Large intestine (tissue), 3 donors: Measurements from ENCODE around the gene NPEPL1. TPM values are rescaled to one million over a fixed set of nuclear protein-coding genes. Genes with fewer than 3 reads are reported as not detected.

Experiments used
- DNase-seq, 2 donors: peaks; one replicate each; pipeline versions ENCODE4 v3.0.0 to v3.0.0-alpha.2; 2013
- H3K27ac ChIP-seq: one replicate; pipeline ENCODE4 v1.5.1; 2013; ENCODE audit warnings: low read length
- H3K27me3 ChIP-seq: 2 replicates; pipeline ENCODE4 v1.6.1; 2013; ENCODE audit warnings: low read length; ENCODE audit not compliant: control insufficient read depth, insufficient read depth
- H3K36me3 ChIP-seq: 2 replicates; pipeline ENCODE4 v1.6.1; 2013; ENCODE audit warnings: low read length; ENCODE audit not compliant: control insufficient read depth, insufficient read depth
- H3K4me1 ChIP-seq: one replicate; pipeline ENCODE4 v1.6.1; 2013; ENCODE audit warnings: low read length; ENCODE audit not compliant: control insufficient read depth, insufficient read depth
- H3K4me3 ChIP-seq: one replicate; pipeline ENCODE4 v1.5.1; 2013; ENCODE audit warnings: low read length
- H3K9me3 ChIP-seq: one replicate; pipeline ENCODE4 v1.6.1; 2013; ENCODE audit warnings: mild to moderate bottlenecking, low read depth, low read length, moderate library complexity; ENCODE audit not compliant: control insufficient read depth
- WGBS: methylation state at CpG from one replicate; pipeline ENCODE4 v1.1.5; 2013; ENCODE audit warnings: low lambda C conversion rate; ENCODE audit not compliant: insufficient coverage; 5-methylcytosine and 5-hydroxymethylcytosine counted together
- polyA plus RNA-seq: library from polyadenylated mRNA; unstranded; fragments of 120-200 nt; gene quantifications from one replicate; pipeline ENCODE4 v1.2.1, GENCODE V29; 2013

NPEPL1 gene
- polyA plus RNA-seq, 1 donor, result 35.1 TPM

DNA sequence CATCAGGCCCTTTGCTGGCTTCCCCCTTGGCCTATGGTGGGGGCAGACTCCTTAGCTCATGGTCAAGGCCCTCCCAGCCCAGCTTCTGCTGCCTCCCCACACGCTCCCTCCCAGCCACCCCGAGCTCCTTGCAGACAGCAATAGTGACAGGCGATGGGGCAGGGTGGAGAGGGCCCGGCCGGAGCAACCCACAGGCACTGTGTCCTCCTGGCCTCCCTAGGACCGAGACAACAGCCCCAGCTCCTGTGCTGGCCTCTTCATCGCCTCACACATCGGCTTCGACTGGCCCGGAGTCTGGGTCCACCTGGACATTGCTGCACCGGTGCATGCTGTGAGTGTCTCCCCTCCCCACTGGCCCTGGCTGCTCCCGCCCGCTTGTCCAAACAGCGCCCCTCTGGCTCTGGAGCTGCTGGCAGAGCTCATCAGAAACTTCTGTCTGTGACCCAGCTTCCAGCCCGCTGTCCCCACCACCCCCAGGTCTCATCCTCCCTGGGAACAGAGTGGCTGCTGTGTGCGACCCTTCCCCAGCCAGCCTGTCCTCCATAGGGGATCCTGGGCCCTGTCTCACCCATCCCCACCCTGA is 21.8 kb downstream of the NPEPL1 start:
- H3K4me1 ChIP-seq, result no peaks in the 10 kb centered on the region
- no peaks in the 10 kb centered on the region for H3K27me3 ChIP-seq
- H3K27ac ChIP-seq, result no peak overlapping the region
- no peak overlapping the region for H3K4me3 ChIP-seq
- peaks cover 4% of the 10 kb centered on the region for H3K36me3 ChIP-seq
- H3K9me3 ChIP-seq, result no peaks in the 10 kb centered on the region
- WGBS, result no CpG with 5 or more reads among the region's 16 CpGs
- no peak for DNase-seq

DNA sequence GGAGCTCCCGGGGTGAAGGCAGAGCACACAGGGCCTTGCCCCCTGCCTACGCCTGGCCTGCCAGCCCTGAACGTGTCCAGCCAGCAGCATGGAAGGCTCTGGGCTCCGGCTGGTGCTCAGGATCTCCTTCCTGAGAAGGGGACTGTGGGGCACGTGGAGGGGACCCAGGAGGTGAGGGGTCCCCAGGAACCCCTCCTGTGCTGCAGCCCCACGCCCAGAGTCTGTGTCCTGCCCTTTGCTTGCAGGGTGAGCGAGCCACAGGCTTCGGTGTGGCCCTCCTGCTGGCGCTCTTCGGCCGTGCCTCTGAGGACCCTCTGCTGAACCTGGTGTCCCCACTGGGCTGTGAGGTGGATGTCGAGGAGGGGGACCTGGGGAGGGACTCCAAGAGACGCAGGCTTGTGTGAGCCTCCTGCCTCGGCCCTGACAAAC is 22.3 kb downstream of the NPEPL1 start:
- H3K9me3 ChIP-seq, result no peaks in the 10 kb centered on the region
- H3K4me1 ChIP-seq, result no peaks in the 10 kb centered on the region
- H3K4me3 ChIP-seq, result no peak overlapping the region
- DNase-seq, result no peak
- H3K36me3 ChIP-seq, result peaks cover 4% of the 10 kb centered on the region
- H3K27me3 ChIP-seq, result no peaks in the 10 kb centered on the region
- WGBS, result no CpG with 5 or more reads among the region's 14 CpGs
- no peak overlapping the region for H3K27ac ChIP-seq

DNA sequence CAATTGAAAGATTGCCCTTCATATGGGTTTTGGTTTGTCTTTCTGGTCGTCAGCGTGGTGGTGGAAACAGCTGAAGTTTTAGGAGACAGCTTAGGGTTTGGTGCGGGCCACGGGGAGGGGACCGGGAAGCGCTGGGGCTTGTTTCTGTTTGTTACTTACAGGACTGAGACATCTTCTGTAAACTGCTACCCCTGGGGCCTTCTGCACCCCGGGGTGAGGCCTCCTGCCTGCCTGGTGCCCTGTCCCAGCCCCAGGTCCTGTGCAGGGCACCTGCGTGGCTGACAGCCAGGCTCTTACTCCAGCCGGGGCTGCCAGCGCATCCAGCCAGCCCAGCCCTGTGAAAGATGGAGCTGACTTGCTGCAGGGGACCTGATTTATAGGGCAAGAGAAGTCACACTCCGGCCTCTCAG is 22.8 kb downstream of the NPEPL1 start:
- Histone ChIP-seq H3K36me3 (peaks cover 4% of the 10 kb centered on the region), H3K4me3 (no peak overlapping the region), H3K27me3 (no peaks in the 10 kb centered on the region), H3K9me3 (no peaks in the 10 kb centered on the region), H3K4me1 (no peaks in the 10 kb centered on the region), H3K27ac (no peak overlapping the region)
- no CpG with 5 or more reads among the region's 11 CpGs for WGBS
- no peak for DNase-seq

DNA sequence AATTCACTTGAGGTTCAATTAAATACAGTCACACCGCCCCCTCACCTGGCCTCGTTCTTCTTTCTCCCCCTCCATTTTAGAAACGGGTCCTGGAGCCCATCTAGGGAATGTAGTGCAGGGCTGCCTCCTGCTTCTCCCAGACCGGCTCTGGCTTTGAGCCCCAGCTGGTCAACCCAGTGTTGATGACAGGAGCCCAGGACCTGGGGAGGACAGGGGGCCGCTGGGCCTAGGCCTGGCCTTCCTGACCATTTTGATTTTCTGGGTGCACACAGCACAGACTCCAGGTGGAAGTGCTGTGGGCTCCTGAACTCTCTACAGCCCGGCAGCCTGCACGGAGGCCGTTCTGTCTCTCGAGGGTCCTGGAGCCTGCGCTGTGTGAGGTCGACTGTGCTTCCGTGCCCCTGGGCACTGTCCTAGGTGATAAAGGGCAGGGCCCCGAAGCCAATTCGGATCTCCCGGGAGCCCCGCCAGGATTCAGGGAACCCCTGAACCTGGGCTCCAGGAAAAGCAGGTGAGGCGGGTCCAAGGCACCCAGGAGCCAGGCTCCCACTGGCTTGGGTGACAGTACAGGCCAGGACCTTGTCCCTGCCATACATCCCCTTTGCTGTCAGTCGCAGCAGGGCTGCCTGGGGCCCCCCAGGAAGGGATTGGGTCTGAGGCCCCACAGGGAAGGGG is 23.3 kb downstream of the NPEPL1 start:
- 100% methylated on average over 1 of the region's 18 CpGs for WGBS
- no peak for DNase-seq

DNA sequence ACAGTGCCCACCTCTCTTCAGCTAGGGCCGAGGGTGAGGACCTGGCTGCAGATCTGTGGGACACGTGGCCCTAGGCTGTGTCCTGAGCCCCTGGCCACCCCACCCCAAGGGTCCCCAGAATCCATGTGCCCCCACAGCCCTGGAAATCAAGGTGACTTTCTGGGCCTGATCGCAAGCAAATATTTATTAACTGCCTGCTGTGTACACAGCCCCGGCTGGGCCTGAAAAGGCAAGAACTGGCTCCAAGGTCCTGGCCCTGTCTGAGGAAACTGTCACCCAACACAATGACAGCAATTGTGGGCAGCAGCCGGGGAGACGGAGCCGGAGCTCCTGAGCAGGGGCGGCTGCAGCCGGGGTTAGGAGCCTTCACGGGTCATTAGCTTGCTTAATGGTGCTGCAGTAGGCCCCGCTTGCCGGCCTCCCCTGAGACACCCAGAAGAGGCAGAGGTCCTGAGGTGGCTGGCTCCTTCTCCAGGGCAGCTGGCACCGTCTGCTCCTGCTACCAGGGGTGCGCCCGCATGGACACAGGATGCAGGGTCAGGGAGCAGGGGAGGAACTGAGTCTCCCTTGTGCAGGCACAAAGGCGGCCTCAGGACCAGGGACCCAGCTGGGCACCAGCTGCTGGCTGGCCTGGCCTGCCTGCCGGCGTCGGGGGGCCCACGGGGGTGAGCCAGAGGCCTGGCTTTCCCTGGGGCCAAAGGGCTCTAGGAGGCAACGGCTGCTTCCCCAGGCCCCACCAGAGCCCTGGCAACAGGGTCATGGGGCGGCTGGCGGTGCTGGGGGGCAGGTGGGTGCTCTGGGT is 24.1 kb downstream of the NPEPL1 start:
- peak in 1 of 2 donors; percentile 50 for DNase-seq
- no peaks in the 10 kb centered on the region for H3K9me3 ChIP-seq
- no peak overlapping the region for H3K27ac ChIP-seq
- peaks cover 4% of the 10 kb centered on the region for H3K36me3 ChIP-seq
- no peaks in the 10 kb centered on the region for H3K27me3 ChIP-seq
- no CpG with 5 or more reads among the region's 23 CpGs for WGBS
- H3K4me1 ChIP-seq, result no peaks in the 10 kb centered on the region
- no peak overlapping the region for H3K4me3 ChIP-seq

More for the DNA sequence above, 23.3 kb downstream of the NPEPL1 start:
- no peak overlapping the region for H3K27ac ChIP-seq
- no peaks in the 10 kb centered on the region for H3K4me1 ChIP-seq
- no peaks in the 10 kb centered on the region for H3K27me3 ChIP-seq
- H3K4me3 ChIP-seq, result no peak overlapping the region
- no peaks in the 10 kb centered on the region for H3K9me3 ChIP-seq
- peaks cover 4% of the 10 kb centered on the region for H3K36me3 ChIP-seq

DNA sequence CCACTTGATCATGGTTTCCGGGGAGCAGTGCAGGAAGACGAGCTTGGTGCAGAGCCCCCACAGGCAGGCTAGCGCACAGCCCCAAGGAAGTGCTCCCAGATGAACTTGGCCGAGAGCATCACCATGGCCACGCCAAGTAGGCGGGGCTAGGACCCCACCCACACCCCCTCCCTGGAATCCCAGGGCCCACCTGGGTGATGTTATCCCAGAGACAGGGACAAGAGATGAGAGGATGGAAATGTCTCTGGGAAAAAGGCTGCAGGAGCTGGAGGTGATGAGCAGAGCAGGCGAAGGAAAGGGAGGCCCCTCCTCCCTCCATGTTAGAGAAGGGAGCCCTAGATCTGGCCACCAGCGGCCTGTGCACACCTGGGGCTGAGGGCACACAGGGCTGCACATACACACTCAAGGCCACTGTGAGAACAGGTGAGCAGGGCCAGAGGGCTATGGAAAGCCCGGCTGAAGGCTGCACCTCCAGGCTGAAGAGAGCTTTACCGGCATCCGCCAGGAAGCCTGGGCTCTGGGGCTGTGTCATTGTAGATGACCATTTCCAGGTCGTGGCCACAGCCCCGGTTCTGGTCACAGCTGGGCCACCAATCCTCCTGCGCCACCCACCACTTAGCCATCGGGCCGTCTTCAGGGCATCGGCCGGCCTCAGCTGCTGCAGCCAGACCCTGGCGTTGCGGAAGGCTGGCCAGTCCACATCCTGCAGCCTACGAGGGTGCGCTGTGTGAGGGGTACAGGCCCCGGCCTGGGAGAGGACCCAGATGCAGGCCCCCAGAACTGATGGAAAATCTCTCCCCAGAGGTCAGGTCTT is 24.9 kb downstream of the NPEPL1 start:
- DNase-seq, result no peak

DNA sequence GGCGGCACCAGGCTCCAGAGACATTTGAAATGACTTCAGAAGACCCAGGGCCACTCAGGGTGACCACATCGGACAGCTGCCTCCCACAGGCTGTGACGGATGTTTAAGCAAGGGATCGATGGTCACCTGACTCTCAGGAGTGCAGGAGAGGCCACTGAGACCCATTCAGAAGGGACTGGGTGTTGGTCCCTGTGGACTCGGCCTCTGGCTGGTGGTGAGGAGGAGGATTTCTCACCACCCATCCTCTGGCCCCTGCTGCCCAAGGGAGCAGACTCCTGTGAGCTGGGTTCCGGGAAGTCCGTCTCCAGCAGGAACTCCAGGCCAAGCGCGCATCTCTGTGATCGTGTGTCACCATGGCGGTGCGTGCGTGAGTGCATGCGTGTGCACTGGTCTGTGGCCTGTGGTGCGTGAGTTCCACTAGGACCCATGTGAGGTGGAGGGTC is 25.5 kb downstream of the NPEPL1 start:
- DNase-seq, result no peak
- H3K4me1 ChIP-seq, result no peaks in the 10 kb centered on the region
- no peak overlapping the region for H3K27ac ChIP-seq
- no CpG with 5 or more reads among the region's 15 CpGs for WGBS
- H3K9me3 ChIP-seq, result no peaks in the 10 kb centered on the region
- H3K27me3 ChIP-seq, result peaks cover 2% of the 10 kb centered on the region
- H3K36me3 ChIP-seq, result peaks cover 4% of the 10 kb centered on the region
- no peak overlapping the region for H3K4me3 ChIP-seq

More for the DNA sequence above, 24.9 kb downstream of the NPEPL1 start:
- Histone ChIP-seq H3K4me1 (no peaks in the 10 kb centered on the region), H3K36me3 (peaks cover 4% of the 10 kb centered on the region), H3K9me3 (no peaks in the 10 kb centered on the region), H3K27me3 (no peaks in the 10 kb centered on the region), H3K4me3 (no peak overlapping the region), H3K27ac (no peak overlapping the region)
- WGBS, result no CpG with 5 or more reads among the region's 23 CpGs

DNA sequence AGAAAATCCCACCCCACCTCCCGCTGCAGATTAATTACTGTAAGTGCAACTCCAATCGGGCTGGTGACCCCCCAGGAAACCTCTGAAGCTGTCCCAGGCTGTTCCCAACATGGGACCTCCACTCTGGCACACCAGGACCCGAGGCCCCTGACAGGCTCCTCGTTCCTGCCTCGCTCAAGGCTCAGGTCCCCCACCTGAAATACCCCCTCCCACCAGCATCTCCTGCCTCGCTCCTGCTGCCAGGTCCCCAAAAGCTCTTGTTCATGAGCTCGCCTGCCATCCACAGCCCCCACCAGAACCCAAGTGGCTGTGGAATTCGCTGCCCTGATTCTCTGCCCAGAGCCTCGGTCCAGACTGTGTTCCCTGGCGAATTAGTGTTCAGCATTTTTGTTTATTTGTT is 26.1 kb downstream of the NPEPL1 start:
- peaks cover 8% of the 10 kb centered on the region for H3K27me3 ChIP-seq
- WGBS, result 100% methylated on average over 1 of the region's 10 CpGs
- no peak overlapping the region for H3K27ac ChIP-seq
- no peak overlapping the region for H3K4me3 ChIP-seq
- peaks cover 2% of the 10 kb centered on the region for H3K36me3 ChIP-seq
- no peak for DNase-seq
- no peaks in the 10 kb centered on the region for H3K9me3 ChIP-seq
- H3K4me1 ChIP-seq, result no peaks in the 10 kb centered on the region

DNA sequence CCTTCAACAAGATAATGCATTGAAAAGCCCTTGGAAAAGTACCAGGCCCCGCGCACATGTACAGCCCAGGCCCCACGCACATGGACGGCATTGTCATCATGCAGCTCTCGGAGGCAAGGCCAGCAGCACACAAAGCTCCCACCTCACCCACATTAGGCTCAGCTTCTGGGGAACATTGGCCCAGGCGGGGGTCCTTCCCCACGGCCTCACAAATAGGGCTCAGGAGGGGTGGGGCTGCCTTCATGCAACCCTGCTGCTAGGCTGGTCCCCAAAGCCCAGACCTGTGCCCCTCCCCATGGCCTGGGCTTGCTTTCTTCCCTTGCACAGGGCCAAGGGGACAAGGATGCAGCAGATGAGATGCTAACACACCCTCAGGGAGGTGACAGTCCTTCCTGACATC is 26.7 kb downstream of the NPEPL1 start:
- no CpG with 5 or more reads among the region's 7 CpGs for WGBS

DNA sequence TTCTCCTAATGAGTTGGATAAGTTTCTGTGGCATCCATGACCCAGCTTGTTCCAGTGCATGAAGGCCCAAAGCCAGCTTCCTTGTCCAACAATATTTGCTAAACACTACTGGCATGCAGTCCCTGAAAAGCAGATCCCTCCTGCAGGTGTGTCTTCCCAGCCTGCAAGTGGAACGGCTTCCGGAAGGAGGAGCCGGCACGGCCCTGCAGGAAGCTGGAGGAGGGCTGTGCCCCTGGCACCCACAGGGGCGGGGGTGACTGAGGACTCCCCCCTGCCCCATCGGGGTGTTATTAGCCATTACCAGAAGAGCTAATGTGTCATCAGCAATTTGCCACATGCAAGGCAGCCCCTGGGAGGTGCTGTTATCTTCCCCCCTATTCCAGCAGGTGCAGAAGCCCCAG is 27.4 kb downstream of the NPEPL1 start:
- Histone ChIP-seq H3K4me3 (no peak overlapping the region), H3K36me3 (peaks cover 2% of the 10 kb centered on the region), H3K27me3 (peaks cover 10% of the 10 kb centered on the region), H3K27ac (no peak overlapping the region), H3K4me1 (no peaks in the 10 kb centered on the region), H3K9me3 (no peaks in the 10 kb centered on the region)
- WGBS, result no CpG with 5 or more reads among the region's 6 CpGs
- no peak for DNase-seq

More for the DNA sequence above, 26.7 kb downstream of the NPEPL1 start:
- no peaks in the 10 kb centered on the region for H3K9me3 ChIP-seq
- no peak overlapping the region for H3K27ac ChIP-seq
- H3K36me3 ChIP-seq, result peaks cover 2% of the 10 kb centered on the region
- H3K4me1 ChIP-seq, result no peaks in the 10 kb centered on the region
- DNase-seq, result no peak
- H3K4me3 ChIP-seq, result no peak overlapping the region
- H3K27me3 ChIP-seq, result peaks cover 10% of the 10 kb centered on the region
